GM23338 (cell line): ENCODE results near the gene TMEM30A. TPM values are rescaled to one million over a fixed set of nuclear protein-coding genes. Genes with fewer than 3 reads are reported as not detected.

Experiments
- ATAC-seq: fragments of 200-7000 bp; cut with Tn5 transposase; 3 replicates; pipeline ENCODE4 v1.9.1; 2020
- DNase-seq: peaks from one replicate; pipeline ENCODE4 v3.0.0-alpha.2; 2015; ENCODE audit warnings: low spot score
- H2AFZ ChIP-seq: fragments of 200-600 bp; sonication (generic); 2 replicates; pipeline ENCODE4 v1.8.0; 2016; ENCODE audit warnings: antibody characterized with exemption, mild to moderate bottlenecking, moderate library complexity
- H3F3A ChIP-seq: fragments of 200-600 bp; sonication (generic); replicated peaks from 2 replicates; pipeline ENCODE4 v1.8.0; 2017; ENCODE audit warnings: antibody characterized with exemption, mixed run types, low read depth
- H3K27ac ChIP-seq: fragments of 200-600 bp; sonication (generic); 2 replicates; pipeline ENCODE4 v1.6.1; 2016; ENCODE audit warnings: low read depth
- H3K27me3 ChIP-seq: fragments of 200-600 bp; sonication (generic); 2 replicates; pipeline ENCODE4 v1.8.0; 2016; ENCODE audit warnings: mild to moderate bottlenecking, mixed run types, moderate library complexity; ENCODE audit not compliant: insufficient read depth
- H3K36me3 ChIP-seq: fragments of 200-600 bp; sonication (generic); 2 replicates; pipeline ENCODE4 v1.8.0; 2016; ENCODE audit warnings: mild to moderate bottlenecking; ENCODE audit not compliant: insufficient read depth
- H3K4me1 ChIP-seq: fragments of 200-600 bp; sonication (generic); 2 replicates; pipeline ENCODE4 v1.8.0; 2016; ENCODE audit warnings: mild to moderate bottlenecking, moderate library complexity; ENCODE audit not compliant: insufficient read depth
- H3K4me2 ChIP-seq: fragments of 200-600 bp; sonication (generic); 2 replicates; pipeline ENCODE4 v1.7.1; 2017; ENCODE audit warnings: mixed run types
- H3K4me3 ChIP-seq: fragments of 200-600 bp; sonication (generic); 2 replicates; pipeline ENCODE4 v1.6.1; 2016; ENCODE audit warnings: mixed run types
- H3K79me2 ChIP-seq: fragments of 200-600 bp; sonication (generic); replicated peaks from 2 replicates; pipeline ENCODE4 v1.8.0; 2017; ENCODE audit warnings: mild to moderate bottlenecking; ENCODE audit not compliant: insufficient read depth
- H3K9me2 ChIP-seq: fragments of 200-600 bp; sonication (generic); 2 replicates; pipeline ENCODE4 v1.8.0; 2017; ENCODE audit not compliant: insufficient read depth
- H4K20me1 ChIP-seq: fragments of 200-600 bp; sonication (generic); replicated peaks from 2 replicates; pipeline ENCODE4 v1.8.0; 2017; ENCODE audit warnings: mild to moderate bottlenecking; ENCODE audit not compliant: insufficient read depth
- H3K27ac Mint-ChIP-seq: 2 replicates; pipeline ENCODE4 v1.8.0; 2020; ENCODE audit warnings: inconsistent platforms, mild to moderate bottlenecking, moderate library complexity, mixed read lengths
- H3K27me3 Mint-ChIP-seq: 3 replicates; pipeline ENCODE4 v1.8.0; 2022; ENCODE audit warnings: low read depth, mild to moderate bottlenecking, moderate library complexity, mixed read lengths, inconsistent platforms; ENCODE audit not compliant: insufficient read depth, poor library complexity
- H3K36me3 Mint-ChIP-seq: 3 replicates; pipeline ENCODE4 v1.8.0; 2021; ENCODE audit warnings: low read depth, mild to moderate bottlenecking, inconsistent platforms, moderate library complexity, mixed read lengths
- H3K4me1 Mint-ChIP-seq: 3 replicates; pipeline ENCODE4 v1.8.0; 2020; ENCODE audit warnings: mild to moderate bottlenecking, inconsistent platforms, mixed read lengths
- H3K4me3 Mint-ChIP-seq: 3 replicates; pipeline ENCODE4 v1.8.0; 2021; ENCODE audit warnings: moderate library complexity, mild to moderate bottlenecking, inconsistent platforms, mixed read lengths
- H3K9me3 Mint-ChIP-seq: 3 replicates; pipeline ENCODE4 v1.8.0; 2020; ENCODE audit warnings: moderate library complexity, mild to moderate bottlenecking, inconsistent platforms, mixed read lengths
- CREB1 ChIP-seq: fragments of 250-450 bp; sonication (Bioruptor Pico); IDR thresholded peaks from 2 replicates; pipeline ENCODE4 v1.5.0; 2020; ENCODE audit warnings: low read depth, mild to moderate bottlenecking, moderate library complexity
- ETS1 ChIP-seq: IDR thresholded peaks from 2 replicates; pipeline ENCODE4 v1.6.1; 2016; ENCODE audit warnings: antibody characterized with exemption
- EZH2 ChIP-seq: fragments of 200-600 bp; sonication (generic); IDR thresholded peaks from one replicate; pipeline ENCODE4 v1.8.0; 2017; ENCODE audit warnings: antibody characterized with exemption, mild to moderate bottlenecking, low read depth; ENCODE audit not compliant: unreplicated experiment
- JUNB ChIP-seq: IDR thresholded peaks from one replicate; pipeline ENCODE4 v1.6.1; 2016; ENCODE audit warnings: antibody characterized with exemption; ENCODE audit not compliant: unreplicated experiment
- POLR2AphosphoS5 ChIP-seq: IDR thresholded peaks from 2 replicates; pipeline ENCODE4 v1.6.1; 2016; ENCODE audit warnings: antibody characterized with exemption, low read depth
- STAT1 ChIP-seq: IDR thresholded peaks from one replicate; pipeline ENCODE4 v1.6.1; 2016; ENCODE audit warnings: antibody characterized with exemption; ENCODE audit not compliant: unreplicated experiment
- ZNF114 ChIP-seq: fragments of 250-450 bp; sonication (Bioruptor Pico); IDR thresholded peaks from 2 replicates; pipeline ENCODE4 v1.5.0; 2020; ENCODE audit warnings: mild to moderate bottlenecking, moderate library complexity
- ZNF331 ChIP-seq: fragments of 250-450 bp; sonication (Bioruptor Pico); IDR thresholded peaks from 2 replicates; pipeline ENCODE4 v1.5.0; 2020; ENCODE audit warnings: low read depth, mild to moderate bottlenecking, moderate library complexity
- ZNF462 ChIP-seq: fragments of 250-450 bp; sonication (Bioruptor Pico); IDR thresholded peaks from 2 replicates; pipeline ENCODE4 v1.5.0; 2020; ENCODE audit warnings: mild to moderate bottlenecking, moderate library complexity
- polyA plus RNA-seq: library from polyadenylated mRNA; unstranded; fragments of >200 nt; fragmentation: Nextera tagmentation; extraction: Ambion mirVana; gene quantifications from 2 replicates; pipeline ENCODE4 v1.2.1, GENCODE V29; 2016
- total RNA-seq: library from RNA; depleted of rRNA; stranded (reverse); fragments of >200 nt; shearing (Covaris generic); gene quantifications from 2 replicates; pipeline ENCODE4 v1.2.3, GENCODE V29; 2014

TMEM30A gene
- total and polyA plus RNA-seq, 2 experiments from 2014 or later, result 61.7 to 99.9 TPM

- Histone ChIP-seq H3K4me1 (peaks cover 23% of the 10 kb centered on the region), H3F3A (no peaks in the 10 kb centered on the region; the same call in 1 of the 2 replicates), H3K27ac (0 out of 2 replicates have a peak overlapping the region, but pooled peaks have one; percentile 51), H3K79me2 (peaks cover 4% of the 10 kb centered on the region), H3K36me3 (peaks cover 14% of the 10 kb centered on the region; the same call in 1 of the 2 replicates), H3K4me3 (no peak overlapping the region), H2AFZ (no peak overlapping the region), H3K9me2 (no peaks in the 10 kb centered on the region), H4K20me1 (no peaks in the 10 kb centered on the region; the same call in none of the 2 replicates), H3K27me3 (no peaks in the 10 kb centered on the region), H3K4me2 (no peak overlapping the region)
- H3K9me3 Mint-ChIP-seq, result no peaks in the 10 kb centered on the region
- ATAC-seq, result no peak
- TF ChIP-seq ZNF331 (CRISPR knock-in tag) (no peak), STAT1 (no peak), ZNF114 (CRISPR knock-in tag) (no peak), POLR2AphosphoS5 (peak; percentile 23; the same call in 1 of the 2 replicates), EZH2 (no peak), CREB1 (no peak), JUNB (no peak)
- H3K27me3 Mint-ChIP-seq, result peaks cover 4% of the 10 kb centered on the region
- peaks cover 43% of the 10 kb centered on the region for H3K4me1 Mint-ChIP-seq
- H3K27ac Mint-ChIP-seq, result peak overlapping the region; percentile 25; the same call in 1 of the 2 replicates
- DNase-seq, result peak; percentile 33
- H3K36me3 Mint-ChIP-seq, result peaks cover 31% of the 10 kb centered on the region
- H3K4me3 Mint-ChIP-seq, result no peak overlapping the region; the same call in 2 of the 3 replicates
Measured at GRCh38 chr6:75235271-75235670, 49.3 kb downstream of the TMEM30A start.

DNA sequence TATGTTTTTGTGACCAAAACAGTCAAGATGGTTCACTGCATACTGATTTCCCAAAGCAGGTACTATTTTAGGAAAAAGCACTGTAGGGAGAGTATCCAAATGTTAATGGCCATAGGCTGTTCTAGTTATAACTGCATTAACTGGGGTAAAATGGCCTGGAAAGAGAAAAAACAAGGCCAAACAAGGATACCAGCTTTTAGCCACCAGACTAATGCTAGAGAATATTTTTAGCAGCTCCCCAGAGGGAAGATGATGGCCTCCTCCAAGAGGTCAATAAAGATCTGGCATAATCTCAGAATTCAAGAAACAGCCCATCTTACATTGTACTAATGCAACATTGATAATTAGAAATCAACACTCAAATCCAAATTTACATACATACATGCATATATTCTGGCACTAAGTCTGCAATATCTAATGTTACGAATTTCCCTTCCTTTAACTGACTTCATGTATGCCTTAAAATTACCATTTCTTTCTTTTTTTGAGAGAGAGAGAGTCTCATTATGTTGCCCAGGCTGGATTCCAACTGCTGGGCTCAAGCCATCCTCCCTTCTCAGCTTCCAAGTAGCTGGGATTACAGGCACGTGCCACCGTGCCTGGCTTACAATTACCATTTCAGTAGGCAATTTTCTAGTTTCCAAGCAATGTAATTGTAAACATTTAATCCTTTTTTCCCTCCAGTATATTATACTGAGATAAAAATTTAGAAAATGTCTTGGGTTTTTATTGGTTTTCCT is 50.3 kb downstream of the TMEM30A start:
- peaks cover 22% of the 10 kb centered on the region for H3K36me3 Mint-ChIP-seq
- DNase-seq (no peak), ATAC-seq (no peak)
- no peak overlapping the region for H3K4me3 Mint-ChIP-seq
- Histone ChIP-seq H2AFZ (no peak overlapping the region), H3K36me3 (peaks cover 4% of the 10 kb centered on the region; the same call in 1 of the 2 replicates), H3K9me2 (no peaks in the 10 kb centered on the region), H3K4me3 (no peak overlapping the region), H3K79me2 (no peaks in the 10 kb centered on the region; the same call in 1 of the 2 replicates), H3K4me2 (no peak overlapping the region), H3K27me3 (no peaks in the 10 kb centered on the region), H3K27ac (no peak overlapping the region), H3F3A (no peaks in the 10 kb centered on the region; the same call in 1 of the 2 replicates), H4K20me1 (no peaks in the 10 kb centered on the region; the same call in 1 of the 2 replicates), H3K4me1 (peaks cover 23% of the 10 kb centered on the region)
- H3K9me3 Mint-ChIP-seq, result no peaks in the 10 kb centered on the region
- H3K27ac Mint-ChIP-seq, result no peak overlapping the region
- peaks cover 4% of the 10 kb centered on the region for H3K27me3 Mint-ChIP-seq
- TF ChIP-seq ZNF331 (CRISPR knock-in tag), result no peak
- TF ChIP-seq STAT1, result no peak
- TF ChIP-seq ETS1, result no peak
- no peak for TF ChIP-seq ZNF114 (CRISPR knock-in tag)
- no peak for TF ChIP-seq EZH2
- TF ChIP-seq ZNF462, result no peak
- TF ChIP-seq JUNB, result no peak
- no peak for TF ChIP-seq POLR2AphosphoS5
- H3K4me1 Mint-ChIP-seq, result peaks cover 43% of the 10 kb centered on the region
